Mucosa of descending colon (tissue), 3 donors: ENCODE results near the gene FAM3B. TPM values are rescaled to one million over a fixed set of nuclear protein-coding genes. Genes with fewer than 3 reads are reported as not detected.

Experiments used
- ATAC-seq: fragments of 200-7000 bp; cut with Tn5 transposase; one replicate; pipeline ENCODE4 v1.9.1; 2020; ENCODE audit warnings: mild to moderate bottlenecking, moderate library complexity
- DNase-seq, 3 donors: peaks; one replicate each; pipeline ENCODE4 v3.0.0-alpha.2; 2020
- H3K36me3 ChIP-seq: fragments of 200-600 bp; one replicate; pipeline ENCODE4 v1.8.0; 2021; ENCODE audit warnings: low read depth, mild to moderate bottlenecking
- H3K4me1 ChIP-seq: fragments of 200-600 bp; one replicate; pipeline ENCODE4 v1.8.0; 2021; ENCODE audit warnings: low read depth, mild to moderate bottlenecking
- H3K4me3 ChIP-seq: fragments of 200-600 bp; one replicate; pipeline ENCODE4 v1.8.0; 2021; ENCODE audit warnings: mild to moderate bottlenecking
- H3K9me3 ChIP-seq: fragments of 200-600 bp; one replicate; pipeline ENCODE4 v1.8.0; 2021; ENCODE audit warnings: mild to moderate bottlenecking
- CTCF ChIP-seq: fragments of 200-600 bp; IDR thresholded peaks from one replicate; pipeline ENCODE4 v1.8.0; 2022; ENCODE audit warnings: antibody characterized with exemption, mild to moderate bottlenecking
- intact Hi-C, 2 donors: fragments of 100-400 bp; cut with DNase I in 1 of 2; cut with micrococcal nuclease in 1 of 2; formaldehyde crosslinking; loops; one replicate each; pipeline versions ENCODE4 v1.11.0 to v1.11.1; 2022; cut with DNase I, micrococcal nuclease
- total RNA-seq, 3 donors: library from RNA; stranded (reverse); fragmentation: NEBNext Ultra II Directional in 2 of 3; extraction: Animal tissue kit (Norgen Biotek cat#: 25700) in 2 of 3; gene quantifications; one replicate each; pipeline versions ENCODE4 v1.2.1 to v1.2.4, GENCODE V29; 2021 to 2023
- donor health status: DM: no; HTN: no; CAD: no; lungs with moderate emphysema.
- donor health status: DM: no; HTN: no; CAD: no.
- donor health status: DM: no; HTN: yes; CAD: no.

FAM3B gene
- total RNA-seq, 3 donors from 2014 or later, result 0.70 to 2.3 TPM; not detected in 1

DNA sequence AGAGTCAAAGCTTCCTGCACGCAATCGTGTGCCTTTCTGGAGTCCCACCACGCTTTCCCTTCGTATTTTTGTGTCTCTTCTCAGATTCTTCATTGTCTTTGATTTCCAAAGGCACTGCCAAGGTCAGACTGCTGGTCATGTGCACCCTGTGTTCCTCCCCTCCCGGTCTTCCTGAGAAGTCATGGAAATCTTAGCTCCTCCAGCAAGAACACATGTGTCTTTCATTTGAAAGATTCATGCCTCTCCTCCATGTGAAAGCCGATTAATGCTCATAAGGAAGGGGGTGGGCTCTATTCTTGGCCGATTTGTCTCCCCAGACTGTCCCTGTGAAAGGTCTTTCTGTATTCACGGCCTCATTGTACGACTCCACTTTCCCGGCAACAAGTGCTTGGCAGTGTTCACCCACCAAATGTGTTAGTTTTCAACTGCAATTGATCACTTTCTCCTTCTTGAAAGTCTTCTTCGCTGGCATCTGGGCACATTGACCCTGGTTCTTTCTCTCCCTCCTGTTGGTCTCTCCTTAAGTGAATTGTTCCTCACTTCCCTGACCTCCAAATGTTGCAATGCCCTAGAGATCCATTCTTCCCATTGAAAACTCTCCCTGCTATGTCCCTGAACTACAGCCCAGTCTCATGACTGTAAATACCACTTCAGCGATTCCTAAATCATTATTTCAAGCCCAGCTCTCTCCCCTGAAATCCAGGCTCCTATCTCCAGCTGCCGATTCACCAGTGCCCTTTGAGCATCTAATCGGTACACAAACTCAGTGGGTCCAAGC is 70.6 kb downstream of the FAM3B start:
- no peak for DNase-seq
- TF ChIP-seq CTCF, result no peak
- Histone ChIP-seq H3K36me3 (no peaks in the 10 kb centered on the region), H3K4me3 (no peak overlapping the region), H3K9me3 (no peaks in the 10 kb centered on the region), H3K4me1 (no peaks in the 10 kb centered on the region)
- intact Hi-C loops, result no loop called here
- ATAC-seq, result no peak

- Histone ChIP-seq H3K4me1 (no peaks in the 10 kb centered on the region), H3K9me3 (no peaks in the 10 kb centered on the region), H3K4me3 (no peak overlapping the region), H3K36me3 (no peaks in the 10 kb centered on the region)
- no peak for TF ChIP-seq CTCF
- ATAC-seq (no peak), DNase-seq (no peak)
- intact Hi-C loops, result no loop called here
Observed at GRCh38 chr21:41387824-41388223, 71.2 kb downstream of the FAM3B start.

GRCh38 chr21:41388259-41388658 is 71.7 kb downstream of the FAM3B start:
- Histone ChIP-seq H3K4me3 (no peak overlapping the region), H3K9me3 (no peaks in the 10 kb centered on the region), H3K4me1 (no peaks in the 10 kb centered on the region), H3K36me3 (no peaks in the 10 kb centered on the region)
- intact Hi-C loops, result no loop called here
- no peak for DNase-seq
- no peak for TF ChIP-seq CTCF
- ATAC-seq, result no peak

DNA sequence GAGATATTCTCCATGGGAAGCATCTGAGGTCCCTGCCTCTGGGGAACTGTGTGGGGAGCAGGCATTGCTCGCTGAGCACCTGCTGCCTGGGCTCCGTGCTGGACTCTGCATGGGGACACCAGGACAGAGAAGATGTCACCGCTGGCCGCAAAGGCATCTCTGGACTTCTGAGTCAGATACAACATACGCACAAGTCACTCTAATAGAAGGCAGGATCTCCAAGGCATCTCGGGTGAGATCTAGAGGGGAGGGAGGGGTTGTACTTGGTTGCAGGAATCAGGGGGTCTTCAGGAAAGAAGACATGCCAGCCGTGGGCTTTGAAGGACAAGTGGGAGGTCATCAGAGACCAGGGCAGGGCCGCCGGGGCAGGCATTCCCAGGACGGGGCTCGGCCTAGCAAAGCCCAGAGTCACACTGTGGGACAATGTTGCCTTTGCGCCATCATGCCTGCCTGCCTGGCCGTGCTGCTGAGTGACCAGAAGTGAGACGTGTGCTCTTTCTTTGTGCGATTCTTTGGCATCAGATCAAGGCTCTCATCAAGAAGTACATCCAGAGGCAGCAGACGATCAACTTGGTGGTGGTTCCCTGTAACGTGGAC is 73.5 kb downstream of the FAM3B start:
- no peaks in the 10 kb centered on the region for H3K9me3 ChIP-seq
- H3K4me1 ChIP-seq, result no peaks in the 10 kb centered on the region
- DNase-seq, result no peak
- intact Hi-C loops, result no loop called here
- TF ChIP-seq CTCF, result no peak
- ATAC-seq, result no peak
- H3K36me3 ChIP-seq, result no peaks in the 10 kb centered on the region
- no peak overlapping the region for H3K4me3 ChIP-seq

- ATAC-seq (no peak), DNase-seq (no peak)
- TF ChIP-seq CTCF, result no peak
- H3K9me3 ChIP-seq, result no peaks in the 10 kb centered on the region
- H3K36me3 ChIP-seq, result no peaks in the 10 kb centered on the region
- H3K4me3 ChIP-seq, result no peak overlapping the region
- H3K4me1 ChIP-seq, result peaks cover 4% of the 10 kb centered on the region
- intact Hi-C loops, result no loop called here
Observed at GRCh38 chr21:41393876-41394465, 77.4 kb downstream of the FAM3B start.
